SK-N-SH (cell line): Measurements from ENCODE around the gene LSS. TPM values are rescaled to one million over a fixed set of nuclear protein-coding genes. Genes with fewer than 3 reads are reported as not detected.

ENCODE experiments used
- CTCF ChIA-PET: fragments of 300-600, 350-600 bp; formaldehyde crosslinking; extraction: SDS; loops from one replicate; lab custom pipeline; 2021; lab: Yijun Ruan, JAX
- POLR2A ChIA-PET: fragments of 350-600 bp; sonication (Branson Sonifier 250); formaldehyde crosslinking; extraction: SDS; loops from one replicate; lab custom pipeline; 2020; ENCODE audit warnings: antibody characterized with exemption, inconsistent platforms; lab: Yijun Ruan, JAX
- DNase-seq: peaks from one replicate; pipeline ENCODE4 v3.0.0; 2012
- H2AFZ ChIP-seq: fragments of 200-600 bp; sonication (generic); 2 replicates; pipeline ENCODE4 v1.8.1; 2016; ENCODE audit warnings: antibody characterized with exemption, mild to moderate bottlenecking, low read depth
- H3F3A ChIP-seq: fragments of 200-600 bp; sonication (generic); replicated peaks from 2 replicates; pipeline ENCODE3; 2016; ENCODE audit warnings: antibody characterized with exemption, mild to moderate bottlenecking; ENCODE audit not compliant: insufficient read depth
- H3K27ac ChIP-seq, 2 experiments: fragments of 200-500 bp in 1 of 2; fragments of 200-600 bp in 1 of 2; sonication (Bioruptor generic) in 1 of 2; sonication (generic), shearing (Covaris generic) in 1 of 2; 2 replicates each; pipeline versions ENCODE4 v1.5.1 to v1.6.1; 2014 to 2016; ENCODE audit warnings: low read depth in 2 of 2, inconsistent platforms in 1 of 2, low read length in 1 of 2, mild to moderate bottlenecking in 1 of 2, mixed read lengths in 1 of 2
- H3K27me3 ChIP-seq: fragments of 200-600 bp; sonication (generic), shearing (Covaris generic); 2 replicates; pipeline ENCODE4 v1.6.1; 2016; ENCODE audit warnings: mixed run types; ENCODE audit not compliant: insufficient read depth
- H3K36me3 ChIP-seq, 2 experiments: fragments of 200-500 bp in 1 of 2; fragments of 200-600 bp in 1 of 2; sonication (Bioruptor generic) in 1 of 2; sonication (generic) in 1 of 2; replicated peaks in 1 of 2; 2 replicates each; pipeline versions ENCODE3 to v1.5.1; 2014 to 2016; ENCODE audit warnings: low read length in 1 of 2, mild to moderate bottlenecking in 1 of 2; ENCODE audit not compliant: insufficient read depth in 2 of 2, control insufficient read depth in 1 of 2
- H3K4me1 ChIP-seq, 2 experiments: fragments of 200-500 bp in 1 of 2; fragments of 200-600 bp in 1 of 2; sonication (Bioruptor generic) in 1 of 2; sonication (generic), shearing (Covaris generic) in 1 of 2; 2 replicates each; pipeline versions ENCODE4 v1.5.1 to v1.6.1; 2014 to 2016; ENCODE audit warnings: low read depth in 1 of 2, low read length in 1 of 2, mixed run types in 1 of 2; ENCODE audit not compliant: insufficient read depth in 2 of 2, control insufficient read depth in 1 of 2
- H3K4me2 ChIP-seq: fragments of 200-600 bp; sonication (generic), shearing (Covaris generic); 2 replicates; pipeline ENCODE4 v1.6.1; 2017; ENCODE audit warnings: mixed run types
- H3K4me3 ChIP-seq, 2 experiments: fragments of 200-500 bp in 1 of 2; fragments of 200-600 bp in 1 of 2; sonication (Bioruptor generic) in 1 of 2; sonication (generic), shearing (Covaris generic) in 1 of 2; 2 replicates each; pipeline versions ENCODE4 v1.5.1 to v1.8.1; 2014 to 2016; ENCODE audit warnings: low read depth in 2 of 2, inconsistent platforms in 1 of 2, low read length in 1 of 2, mild to moderate bottlenecking in 1 of 2, mixed read lengths in 1 of 2, moderate library complexity in 1 of 2
- H3K79me2 ChIP-seq: fragments of 200-600 bp; sonication (generic); 2 replicates; pipeline ENCODE4 v1.8.1; 2017; ENCODE audit warnings: mild to moderate bottlenecking; ENCODE audit not compliant: insufficient read depth
- H3K9ac ChIP-seq: fragments of 200-600 bp; sonication (generic); 2 replicates; pipeline ENCODE4 v1.6.1; 2017; ENCODE audit warnings: mixed run types
- H3K9me2 ChIP-seq: fragments of 200-600 bp; sonication (generic); 2 replicates; pipeline ENCODE4 v1.6.1; 2017; ENCODE audit warnings: mixed run types
- H3K9me3 ChIP-seq: fragments of 200-600 bp; sonication (generic); 2 replicates; pipeline ENCODE4 v1.6.1; 2017; ENCODE audit warnings: mixed run types, mild to moderate bottlenecking, moderate library complexity
- H4K20me1 ChIP-seq: fragments of 200-600 bp; sonication (generic); 2 replicates; pipeline ENCODE4 v1.6.1; 2017; ENCODE audit warnings: mild to moderate bottlenecking, mixed run types; ENCODE audit not compliant: insufficient read depth
- CHD2 ChIP-seq: fragments of 150-350 bp; IDR thresholded peaks from 2 replicates; pipeline ENCODE4 v1.6.1; 2018; ENCODE audit warnings: low read length; ENCODE audit not compliant: partially characterized antibody
- ELF1 ChIP-seq: IDR thresholded peaks from 2 replicates; pipeline ENCODE4 v1.4.0; 2012
- EZH2phosphoT487 ChIP-seq: fragments of 200-600 bp; sonication (generic); IDR thresholded peaks from 2 replicates; pipeline ENCODE4 v1.6.1; 2017; ENCODE audit warnings: low read depth, mixed run types, mild to moderate bottlenecking, antibody characterized with exemption, moderate library complexity, borderline replicate concordance
- FOSL2 ChIP-seq: IDR thresholded peaks from 2 replicates; pipeline ENCODE4 v1.4.0; 2012; ENCODE audit warnings: low read depth, mild to moderate bottlenecking, moderate library complexity, borderline replicate concordance
- FOXJ3 ChIP-seq: sonication (generic); formaldehyde crosslinking; IDR thresholded peaks from 2 replicates; pipeline ENCODE4 v1.5.1; 2020; ENCODE audit warnings: mild to moderate bottlenecking, missing genetic modification reagents
- GABPA ChIP-seq: IDR thresholded peaks from 2 replicates; pipeline ENCODE4 v1.4.0; 2012; ENCODE audit warnings: low read depth, mild to moderate bottlenecking
- GATA2 ChIP-seq: sonication (generic); formaldehyde crosslinking; IDR thresholded peaks from 2 replicates; pipeline ENCODE4 v1.5.0; 2020; ENCODE audit warnings: mild to moderate bottlenecking, missing genetic modification reagents
- IRF3 ChIP-seq: fragments of 150-350 bp; IDR thresholded peaks from 2 replicates; pipeline ENCODE4 v1.6.1; 2016; ENCODE audit warnings: mild to moderate bottlenecking, low read depth, low read length
- JUND ChIP-seq: IDR thresholded peaks from 2 replicates; pipeline ENCODE4 v1.4.0; 2012
- MEF2A ChIP-seq: IDR thresholded peaks from 2 replicates; pipeline ENCODE4 v1.4.0; 2012; ENCODE audit warnings: low read depth, borderline replicate concordance
- MXI1 ChIP-seq: IDR thresholded peaks from 2 replicates; pipeline ENCODE4 v1.6.1; 2012; ENCODE audit warnings: mild to moderate bottlenecking, low read depth, low read length, improper control_type of control experiment
- NFIC ChIP-seq: IDR thresholded peaks from 2 replicates; pipeline ENCODE4 v1.4.0; 2012; ENCODE audit warnings: borderline replicate concordance
- NRF1 ChIP-seq: IDR thresholded peaks from 2 replicates; pipeline ENCODE4 v1.6.1; 2012; ENCODE audit warnings: low read depth, mild to moderate bottlenecking, low read length
- POLR2AphosphoS5 ChIP-seq: IDR thresholded peaks from 2 replicates; pipeline ENCODE4 v1.6.1; 2012; ENCODE audit warnings: low read depth, low read length
- RAD21 ChIP-seq: IDR thresholded peaks from 2 replicates; pipeline ENCODE4 v1.6.1; 2012; ENCODE audit warnings: mild to moderate bottlenecking, low read length
- RCOR1 ChIP-seq: fragments of 150-350 bp; IDR thresholded peaks from 2 replicates; pipeline ENCODE4 v1.6.1; 2017; ENCODE audit warnings: antibody characterized with exemption, low read length
- REST ChIP-seq: IDR thresholded peaks from 2 replicates; pipeline ENCODE4 v1.6.1; 2012; ENCODE audit warnings: mild to moderate bottlenecking, low read depth, low read length, moderate library complexity
- RFX5 ChIP-seq: IDR thresholded peaks from 2 replicates; pipeline ENCODE4 v1.6.1; 2012; ENCODE audit warnings: mild to moderate bottlenecking, improper control_type of control experiment, low read length
- RXRA ChIP-seq: IDR thresholded peaks from 2 replicates; pipeline ENCODE4 v1.4.0; 2012; ENCODE audit warnings: low read depth, mild to moderate bottlenecking, borderline replicate concordance
- SMC3 ChIP-seq: IDR thresholded peaks from 2 replicates; pipeline ENCODE4 v1.6.1; 2012; ENCODE audit warnings: low read depth, low read length, improper control_type of control experiment
- TAF1 ChIP-seq: IDR thresholded peaks from 2 replicates; pipeline ENCODE4 v1.6.1; 2012; ENCODE audit warnings: low read depth, mild to moderate bottlenecking, low read length, moderate library complexity, borderline replicate concordance
- TCF12 ChIP-seq: IDR thresholded peaks from 2 replicates; pipeline ENCODE4 v1.4.0; 2012
- USF2 ChIP-seq: fragments of 150-350 bp; IDR thresholded peaks from 2 replicates; pipeline ENCODE4 v1.6.1; 2017; ENCODE audit warnings: antibody characterized with exemption, low read length, low read depth, borderline replicate concordance
- YY1 ChIP-seq: IDR thresholded peaks from 2 replicates; pipeline ENCODE4 v1.4.0; 2012; ENCODE audit warnings: low read depth, mild to moderate bottlenecking
- WGBS: methylation state at CpG from one replicate; pipeline ENCODE4 v1.1.6; 2017; ENCODE audit warnings: low lambda C conversion rate; 5-methylcytosine and 5-hydroxymethylcytosine counted together
- polyA plus RNA-seq, 3 experiments: library from polyadenylated mRNA; depleted of rRNA; stranded (reverse); fragments of >200 nt; gene quantifications; 2 replicates each; pipeline ENCODE4 v1.2.3, GENCODE V29; 2012
- TF ChIP-seq, protein P1 (sequence below): IDR thresholded peaks from 2 replicates; pipeline ENCODE4; 2012
- TF ChIP-seq, protein P2 (sequence below): IDR thresholded peaks from 2 replicates; pipeline ENCODE4 v1.4.0; 2012; ENCODE audit warnings: low read depth

LSS gene
- polyA plus RNA-seq, 1 of the 3 experiments (the other 2 are of a cell fraction), result 38.7 TPM

- WGBS, result 55% methylated on average over 8 of the region's 9 CpGs
- no peaks in the 10 kb centered on the region for H3K79me2 ChIP-seq
- peak; percentile 62 for DNase-seq
- ChIA-PET CTCF (interaction anchor here (2.0 to 3.5 kb wide), 2 partner anchors 22 to 46 kb away, joined by 6 to 14 read pairs; no protein-coding TSS in a partner anchor), POLR2A (no interaction called here)
- H3K9me3 ChIP-seq, result no peaks in the 10 kb centered on the region
- peaks cover 10% of the 10 kb centered on the region for H3F3A ChIP-seq
- no peaks in the 10 kb centered on the region for H3K27me3 ChIP-seq
- H3K9me2 ChIP-seq, result no peaks in the 10 kb centered on the region
- H3K4me2 ChIP-seq, result peak overlapping the region; percentile 61
- no peak overlapping the region for H3K4me3 ChIP-seq
- peaks cover 0 to 17% of the 10 kb centered on the region in 2 experiments for H3K36me3 ChIP-seq
- no peaks in the 10 kb centered on the region for H4K20me1 ChIP-seq
- peaks cover 20 to 35% of the 10 kb centered on the region in 2 experiments for H3K4me1 ChIP-seq
- peak overlapping the region; percentile 51 to 89 for H3K27ac ChIP-seq
- H2AFZ ChIP-seq, result no peak overlapping the region
- peak overlapping the region; percentile 27; the same call in 1 of the 2 replicates for H3K9ac ChIP-seq
- TF ChIP-seq IRF3 (no peak), USF2 (peak; percentile 61), SMC3 (no peak), GABPA (no peak), FOSL2 (no peak), TAF1 (no peak), RAD21 (no peak), YY1 (no peak), NRF1 (no peak), RXRA (no peak), REST (no peak), RCOR1 (no peak), JUND (no peak), POLR2AphosphoS5 (no peak), CHD2 (no peak), NFIC (no peak), MXI1 (peak; percentile 100), MEF2A (no peak), RFX5 (no peak), TCF12 (no peak), EZH2phosphoT487 (no peak), ELF1 (no peak), FOXJ3 (no peak), GATA2 (no peak)
- TF ChIP-seq, protein P1, sequence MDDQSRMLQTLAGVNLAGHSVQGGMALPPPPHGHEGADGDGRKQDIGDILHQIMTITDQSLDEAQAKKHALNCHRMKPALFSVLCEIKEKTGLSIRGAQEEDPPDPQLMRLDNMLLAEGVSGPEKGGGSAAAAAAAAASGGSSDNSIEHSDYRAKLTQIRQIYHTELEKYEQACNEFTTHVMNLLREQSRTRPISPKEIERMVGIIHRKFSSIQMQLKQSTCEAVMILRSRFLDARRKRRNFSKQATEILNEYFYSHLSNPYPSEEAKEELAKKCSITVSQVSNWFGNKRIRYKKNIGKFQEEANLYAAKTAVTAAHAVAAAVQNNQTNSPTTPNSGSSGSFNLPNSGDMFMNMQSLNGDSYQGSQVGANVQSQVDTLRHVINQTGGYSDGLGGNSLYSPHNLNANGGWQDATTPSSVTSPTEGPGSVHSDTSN, result no peak
- TF ChIP-seq, protein P2, sequence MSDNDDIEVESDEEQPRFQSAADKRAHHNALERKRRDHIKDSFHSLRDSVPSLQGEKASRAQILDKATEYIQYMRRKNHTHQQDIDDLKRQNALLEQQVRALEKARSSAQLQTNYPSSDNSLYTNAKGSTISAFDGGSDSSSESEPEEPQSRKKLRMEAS, result peak; percentile 95
Measured at GRCh38 chr21:46189213-46189958, 39.2 kb downstream of the LSS start.
